Stimulated activated memory B cell treated with anti-CD40 and anti-IgM and Interleukin-4, amounts not matched to agents 10 μg/mL and 1 μg/mL and 100 μg/mL, for 72 hours (primary cell): ENCODE results near the gene RPL29.

Source experiments
- ATAC-seq: fragments of 150-1000 bp; cut with Tn5 transposase; 2 replicates; pipeline ENCODE4 v1.10.0; 2021
- H3K27ac Mint-ChIP-seq: one replicate; pipeline ENCODE4 v1.8.0; 2022; ENCODE audit warnings: mild to moderate bottlenecking, mixed read lengths
- H3K27me3 Mint-ChIP-seq: one replicate; pipeline ENCODE4 v1.8.0; 2022; ENCODE audit warnings: mixed read lengths
- H3K36me3 Mint-ChIP-seq: one replicate; pipeline ENCODE4 v1.8.0; 2022; ENCODE audit warnings: mixed read lengths
- H3K4me1 Mint-ChIP-seq: one replicate; pipeline ENCODE4 v1.8.0; 2022; ENCODE audit warnings: mixed read lengths
- H3K4me3 Mint-ChIP-seq: one replicate; pipeline ENCODE4 v1.8.0; 2022; ENCODE audit warnings: mild to moderate bottlenecking, moderate library complexity, mixed read lengths
- H3K9me3 Mint-ChIP-seq: one replicate; pipeline ENCODE4 v1.8.0; 2022; ENCODE audit warnings: mixed read lengths

Gene RPL29

DNA sequence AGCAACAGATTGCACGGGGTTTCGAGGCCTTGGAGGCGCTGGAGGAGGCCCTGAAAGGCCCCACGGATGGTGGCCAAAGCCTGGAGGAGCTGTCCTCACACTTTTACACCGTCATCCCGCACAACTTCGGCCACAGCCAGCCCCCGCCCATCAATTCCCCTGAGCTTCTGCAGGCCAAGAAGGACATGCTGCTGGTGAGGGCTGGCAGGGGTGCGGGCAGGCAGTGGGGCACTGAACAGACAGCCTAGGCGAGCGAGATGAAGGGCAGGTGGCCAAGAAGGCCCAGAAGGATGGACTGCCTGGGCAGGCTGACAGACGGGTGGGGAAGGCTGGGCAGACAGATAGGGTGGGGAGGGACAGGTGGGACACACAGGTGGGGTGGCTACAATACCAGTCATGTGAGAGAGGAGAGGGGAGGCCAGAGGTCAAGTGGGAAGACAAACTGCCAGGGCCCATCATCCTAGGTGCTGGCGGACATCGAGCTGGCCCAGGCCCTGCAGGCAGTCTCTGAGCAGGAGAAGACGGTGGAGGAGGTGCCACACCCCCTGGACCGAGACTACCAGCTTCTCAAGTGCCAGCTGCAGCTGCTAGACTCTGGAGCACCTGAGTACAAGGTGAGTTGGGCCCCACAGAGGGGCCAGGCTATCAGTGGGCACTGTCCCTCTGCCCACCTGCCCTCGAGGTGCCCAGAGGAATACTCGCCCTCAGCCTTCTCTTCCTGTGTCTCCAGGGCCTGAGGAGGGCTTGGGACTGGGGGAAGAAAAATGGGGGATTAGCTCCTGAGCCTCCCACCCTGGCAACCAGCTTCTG, 50.5 kb downstream of the RPL29 start:
- Mint-ChIP-seq H3K4me3 (no peak overlapping the region), H3K27ac (no peak overlapping the region)
- no peak for ATAC-seq

DNA sequence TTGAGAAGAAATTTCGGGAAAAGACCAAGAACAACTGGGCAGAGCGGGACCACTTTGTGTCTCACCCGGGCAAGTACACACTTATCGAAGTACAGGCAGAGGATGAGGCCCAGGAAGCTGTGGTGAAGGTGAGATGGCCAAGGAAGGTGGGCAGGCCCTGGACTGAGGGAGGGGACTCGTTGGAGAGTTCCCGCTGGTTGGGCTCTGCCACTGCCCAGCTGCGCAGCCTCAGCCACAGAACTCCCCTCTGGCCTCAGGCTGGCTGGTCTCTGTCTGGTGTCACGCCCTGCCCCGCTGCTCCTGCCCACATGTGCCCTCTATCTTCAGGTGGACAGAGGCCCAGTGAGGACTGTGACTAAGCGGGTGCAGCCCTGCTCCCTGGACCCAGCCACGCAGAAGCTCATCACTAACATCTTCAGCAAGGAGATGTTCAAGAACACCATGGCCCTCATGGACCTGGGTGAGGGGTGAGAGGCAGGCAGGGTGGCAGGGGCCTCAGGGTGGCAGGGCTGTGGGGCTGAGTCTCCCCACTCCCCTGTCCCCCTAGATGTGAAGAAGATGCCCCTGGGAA, 51.2 kb downstream of the RPL29 start:
- Mint-ChIP-seq H3K27me3 (no peaks in the 10 kb centered on the region), H3K4me1 (peaks cover 34% of the 10 kb centered on the region), H3K27ac (no peak overlapping the region), H3K9me3 (no peaks in the 10 kb centered on the region), H3K4me3 (no peak overlapping the region), H3K36me3 (peaks cover 35% of the 10 kb centered on the region)
- ATAC-seq: no peak

More for the DNA sequence above, 50.5 kb downstream of the RPL29 start:
- Mint-ChIP-seq H3K27me3 (no peaks in the 10 kb centered on the region), H3K36me3 (peaks cover 35% of the 10 kb centered on the region), H3K9me3 (no peaks in the 10 kb centered on the region), H3K4me1 (peaks cover 27% of the 10 kb centered on the region)
